ENCODE data around the gene TMED10.

Gene TMED10

DNA sequence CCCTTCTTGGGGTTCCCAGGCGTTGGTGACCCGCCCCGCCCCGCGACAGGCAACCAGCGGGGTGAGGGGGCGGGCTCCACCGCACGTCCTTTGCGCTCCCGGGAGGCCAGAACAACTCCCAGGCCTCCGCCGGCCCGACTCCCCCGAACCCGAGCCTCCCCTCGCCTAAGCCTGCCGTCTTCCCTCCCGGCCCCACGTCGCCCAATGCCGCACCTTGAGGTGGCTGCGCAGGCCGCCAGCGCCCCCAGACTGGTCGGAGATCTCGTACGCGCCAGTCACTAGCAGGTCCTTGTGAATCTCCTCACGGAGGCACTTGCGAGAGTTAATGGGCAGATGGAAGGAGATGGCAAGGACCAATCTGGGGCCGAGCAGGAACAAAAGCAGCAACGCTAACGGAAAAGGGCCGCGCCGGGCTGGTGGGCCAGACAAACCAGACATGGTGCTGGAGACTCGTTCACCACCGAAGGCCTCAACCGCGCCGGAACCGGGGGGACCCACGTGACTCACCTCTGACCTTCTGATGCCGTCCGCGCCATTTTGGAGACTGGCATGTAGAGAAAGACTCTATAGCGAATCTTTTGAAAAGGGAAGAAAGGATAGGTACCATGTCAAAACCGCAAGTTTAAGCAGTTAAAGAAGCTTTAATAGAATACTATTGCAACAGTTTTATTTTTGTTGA lies at the start of gene TMED10:
TSS of gene TMED10 (minus strand) at position 471 of the 679 bp plus-strand sequence. CDS start at position 438, 33 bp downstream.
- peak; percentile 91 to 92 for DNase-seq

DNA sequence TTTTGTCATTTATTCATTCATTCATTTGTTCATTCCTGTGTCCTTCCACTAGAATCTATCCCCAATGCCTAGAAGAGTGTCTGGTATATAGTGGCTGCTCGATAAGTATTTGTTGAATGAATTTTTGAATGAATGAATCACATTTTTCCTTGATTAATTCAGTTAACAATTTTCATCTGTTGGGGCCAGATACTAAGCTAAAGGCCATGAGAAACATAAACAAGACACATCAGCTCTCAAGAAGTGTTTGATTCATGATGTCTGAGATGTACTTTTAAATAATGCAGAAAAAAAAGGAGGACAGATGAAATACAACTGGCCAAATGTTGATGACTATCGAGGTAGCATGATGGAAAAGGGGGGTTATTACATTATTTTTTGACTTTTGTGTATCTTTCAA lies 48.1 kb upstream of the TMED10 start:
- no peak for DNase-seq

DNA sequence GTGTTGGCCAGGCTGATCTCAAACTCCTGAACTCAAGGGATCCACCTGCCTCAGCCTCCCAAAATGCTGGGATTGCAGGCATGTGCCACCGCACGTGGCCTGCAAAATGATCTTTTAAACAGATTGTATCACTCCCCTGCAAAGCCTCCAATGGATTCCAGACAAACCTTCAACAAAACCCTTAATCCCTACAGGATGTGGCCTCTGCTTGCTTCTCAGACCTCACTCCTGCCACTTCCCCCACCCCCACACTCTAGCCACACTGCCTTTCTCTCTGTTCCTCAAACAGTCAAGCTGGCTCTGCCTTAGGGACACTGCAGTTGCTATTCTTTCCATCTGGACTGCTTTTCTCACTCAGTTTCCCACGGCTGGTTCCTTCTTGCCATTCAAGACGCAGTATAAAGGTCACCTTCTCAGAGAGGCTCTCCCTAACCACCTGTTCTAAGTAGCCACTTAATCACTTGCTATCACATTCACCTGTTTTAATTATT lies 47.3 kb upstream of the TMED10 start:
- DNase-seq = peak in 1 of 2 donors; percentile 40

DNA sequence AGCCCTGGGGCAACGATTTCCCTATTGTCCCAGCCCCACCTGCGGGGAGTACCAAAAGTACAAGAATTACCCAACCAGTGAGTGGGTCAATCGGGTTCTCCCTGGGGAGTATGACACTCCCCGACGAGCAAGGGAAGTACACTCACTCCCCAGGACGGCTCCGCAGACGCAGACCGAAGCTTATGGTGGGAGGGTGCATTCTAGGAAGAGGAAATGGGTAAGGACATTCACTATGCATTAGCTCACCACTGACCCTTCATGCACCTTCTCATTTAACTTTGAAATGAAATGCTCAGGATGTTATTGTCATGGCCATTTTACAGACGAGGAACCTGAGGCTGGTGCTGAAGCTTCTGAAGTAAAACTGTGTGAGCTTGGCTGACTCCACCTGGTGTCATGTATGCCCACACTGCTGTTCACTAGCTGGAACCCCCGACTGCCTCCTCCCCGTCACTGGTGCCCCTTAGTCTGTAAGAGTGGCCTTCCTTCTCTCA lies 45.8 kb upstream of the TMED10 start:
- peak in 1 of 2 donors; percentile 74 for DNase-seq

DNA sequence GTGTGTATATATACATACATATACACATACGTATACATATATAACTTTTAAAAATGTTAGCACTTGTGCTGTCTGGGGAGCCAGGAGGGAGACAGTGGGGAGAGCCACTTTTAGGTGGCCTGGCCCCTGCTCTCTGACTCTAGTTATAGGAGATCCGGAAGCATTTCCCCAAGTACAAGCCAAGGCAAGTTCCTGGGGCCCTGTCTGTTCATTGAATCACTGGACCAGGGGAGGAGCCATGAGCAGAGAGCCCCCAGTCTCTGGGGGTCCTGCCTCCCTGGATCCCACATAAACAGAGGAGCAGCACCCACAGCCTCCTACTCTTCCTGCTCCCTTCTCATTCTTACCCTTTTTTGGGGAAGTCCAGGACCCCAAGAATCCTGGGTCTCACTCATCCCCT lies 45.4 kb upstream of the TMED10 start:
- no peak for DNase-seq

DNA sequence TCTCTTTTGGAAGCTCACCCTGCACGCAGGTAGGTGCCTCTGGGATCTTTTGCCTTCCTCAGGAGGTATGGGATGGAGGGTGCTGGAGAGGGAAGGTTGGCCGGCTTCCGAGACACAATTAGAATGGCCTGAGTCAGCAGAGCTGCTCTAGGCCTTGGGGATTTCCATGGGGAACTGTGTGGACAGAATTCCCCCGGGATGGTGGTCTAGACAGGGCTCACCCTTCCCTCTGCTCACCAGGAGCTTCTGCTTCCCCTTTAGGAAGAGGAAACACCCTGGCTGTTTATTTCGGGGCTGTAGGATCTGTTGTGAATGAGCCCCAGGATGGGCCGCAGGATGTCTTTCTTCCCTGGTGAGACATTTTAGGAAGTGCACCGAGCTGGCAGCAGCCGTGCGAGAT lies 43.7 kb upstream of the TMED10 start:
- no peak for DNase-seq

DNA sequence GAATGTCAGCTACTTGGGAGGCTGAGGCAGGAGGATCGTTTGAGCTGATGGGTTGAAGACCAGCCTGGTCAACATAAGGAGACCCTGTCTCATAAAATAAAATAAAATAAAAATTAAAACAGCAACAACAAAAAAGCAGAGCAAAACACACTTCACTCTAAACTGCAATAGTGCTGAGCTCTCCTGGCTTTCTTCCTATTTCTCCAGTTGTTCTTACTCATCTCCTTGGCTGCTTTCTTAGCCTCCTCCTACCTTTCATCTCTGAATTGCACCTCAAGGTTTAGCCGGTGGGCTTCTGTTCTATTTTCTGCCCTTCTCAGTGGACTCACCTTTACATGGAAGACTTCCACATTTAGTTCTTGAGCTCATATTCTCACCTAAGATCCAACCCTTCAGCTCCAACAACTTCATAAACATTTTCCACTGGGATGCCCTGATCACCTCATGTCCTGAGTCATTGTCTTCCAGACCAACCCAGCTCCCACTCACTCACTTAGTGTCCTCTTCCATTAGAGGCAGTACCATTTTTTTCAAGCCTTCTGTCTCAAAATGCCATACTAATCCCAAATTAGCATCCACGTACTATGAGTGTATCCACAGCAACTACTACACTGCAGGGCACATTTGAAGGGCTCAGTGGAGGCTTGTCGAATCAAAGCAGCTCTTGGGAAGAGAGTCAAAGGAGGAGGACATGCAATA lies 41.2 kb upstream of the TMED10 start:
- DNase-seq = no peak

DNA sequence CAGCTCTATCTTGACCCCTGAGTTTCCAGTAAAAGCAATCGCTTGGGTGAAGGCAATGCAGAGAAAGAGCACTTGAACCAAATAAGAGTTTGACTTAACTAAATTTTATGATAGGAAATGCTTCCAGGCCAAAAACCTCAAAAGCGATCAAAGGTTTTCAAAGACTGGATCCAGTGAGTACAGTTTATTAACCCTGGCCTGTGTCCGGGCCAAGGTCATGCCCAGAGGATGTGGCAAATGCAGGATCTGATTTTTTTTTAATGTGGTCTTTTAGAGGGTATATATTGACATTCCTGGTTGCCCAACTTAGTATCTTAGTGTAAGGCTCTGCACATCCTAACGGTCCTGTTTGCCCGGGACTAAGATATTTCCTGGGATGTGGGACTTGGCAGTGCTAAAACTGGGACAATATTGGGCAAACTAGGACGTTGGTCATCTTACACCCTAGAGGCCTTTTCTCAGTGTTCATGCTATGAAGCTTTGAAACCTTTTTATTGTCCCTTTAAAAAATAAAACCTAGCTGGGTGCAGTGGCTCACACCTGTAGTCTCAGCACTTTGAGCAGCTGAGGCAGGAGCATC lies 40.1 kb upstream of the TMED10 start:
- DNase-seq = no peak

DNA sequence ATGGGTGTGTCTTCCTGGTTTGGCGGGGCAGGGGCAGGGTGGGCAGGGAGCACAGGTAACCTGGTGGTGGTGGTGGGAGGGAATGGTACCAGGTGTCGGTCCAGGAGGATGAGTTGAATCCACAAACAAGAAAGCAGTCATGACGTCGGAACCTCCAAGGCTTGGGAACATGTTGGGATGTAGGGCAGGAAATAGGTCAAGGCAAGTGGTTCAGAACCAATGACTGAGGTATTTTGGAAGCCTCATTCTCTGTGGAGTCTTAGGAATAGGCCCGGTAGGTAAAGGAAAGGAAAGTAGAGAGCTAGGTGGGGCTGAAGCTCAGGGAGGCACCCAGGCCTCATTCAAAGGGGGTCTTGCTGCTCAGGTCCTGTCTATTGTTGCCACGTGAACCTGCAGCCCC lies 39.1 kb upstream of the TMED10 start:
- no peak for DNase-seq

DNA sequence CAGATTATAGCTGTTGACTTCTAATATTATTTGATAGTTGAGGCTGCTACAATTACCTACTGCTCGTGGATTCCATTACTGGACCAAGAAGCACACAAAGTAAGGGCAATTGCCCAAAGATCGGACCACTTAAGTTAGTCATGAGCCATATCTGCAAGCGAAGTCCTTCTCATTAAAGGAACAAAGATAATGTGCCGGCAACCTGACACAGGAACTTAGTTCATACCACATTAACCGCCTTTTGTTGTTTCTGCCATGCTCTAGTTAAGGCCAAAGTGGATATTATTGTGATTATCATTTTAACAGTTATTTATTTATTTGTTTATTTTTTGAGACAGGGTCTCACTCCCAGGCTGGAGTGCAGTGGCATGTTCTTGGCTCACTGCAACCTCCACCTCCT lies 38.1 kb upstream of the TMED10 start:
- no peak for DNase-seq

DNA sequence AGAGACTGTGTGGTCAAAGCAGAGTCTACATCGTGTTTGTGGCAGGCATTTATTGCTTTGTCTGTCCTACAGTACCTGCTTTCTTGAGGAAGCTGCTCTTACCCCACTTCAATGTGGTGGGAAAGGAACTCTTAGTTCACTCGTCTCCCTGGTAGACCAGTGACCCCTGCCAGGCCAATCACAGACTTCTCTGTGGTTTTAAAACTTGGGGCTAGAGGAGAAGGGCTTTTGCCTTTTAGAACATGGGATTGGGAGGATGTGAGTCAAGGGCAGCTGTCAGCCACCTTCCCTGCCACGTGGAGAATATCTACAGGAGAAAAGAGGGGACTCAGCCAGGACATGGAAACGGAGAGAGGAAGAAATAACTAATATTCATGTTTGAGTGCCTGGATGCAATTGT lies 36.8 kb upstream of the TMED10 start:
- DNase-seq = no peak

DNA sequence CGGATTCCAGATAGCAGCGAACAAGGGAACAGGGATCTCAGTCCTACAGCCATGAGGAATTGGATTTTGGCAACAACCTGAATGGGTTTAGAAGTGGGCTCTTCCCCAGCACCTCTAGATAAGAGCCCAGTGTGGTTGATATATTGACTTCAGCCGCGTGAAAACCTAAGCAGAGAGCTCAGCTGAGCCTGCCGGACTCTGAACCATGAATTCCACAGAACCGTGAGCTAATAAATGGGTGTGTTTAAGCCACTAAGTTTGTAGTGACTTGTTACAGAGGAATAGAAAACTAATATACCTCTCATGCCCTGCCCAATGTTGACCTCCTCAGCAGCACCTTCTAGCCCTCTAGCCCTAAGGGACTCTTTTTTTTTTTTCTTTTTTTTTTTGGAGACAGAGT lies 32.4 kb upstream of the TMED10 start:
- no peak for DNase-seq

DNA sequence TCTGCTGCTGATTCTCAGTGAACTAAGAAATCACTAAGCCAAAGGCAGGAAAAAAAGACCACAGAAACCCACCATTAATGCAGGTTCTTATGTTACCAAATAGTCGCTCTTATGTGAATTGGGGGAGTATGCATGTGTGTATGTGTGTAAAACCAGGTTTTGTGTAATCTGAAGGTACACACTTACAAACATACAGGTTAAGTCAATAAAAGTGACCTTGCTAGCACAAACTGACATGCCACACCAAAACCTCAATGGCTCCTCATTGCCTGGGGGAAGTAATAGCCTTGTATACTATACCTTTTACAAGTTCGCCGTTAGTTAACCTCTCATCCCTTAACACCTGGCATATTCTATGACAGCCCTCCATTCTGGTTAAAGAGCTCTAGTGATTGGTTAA lies 29.8 kb upstream of the TMED10 start:
- no peak for DNase-seq

DNA sequence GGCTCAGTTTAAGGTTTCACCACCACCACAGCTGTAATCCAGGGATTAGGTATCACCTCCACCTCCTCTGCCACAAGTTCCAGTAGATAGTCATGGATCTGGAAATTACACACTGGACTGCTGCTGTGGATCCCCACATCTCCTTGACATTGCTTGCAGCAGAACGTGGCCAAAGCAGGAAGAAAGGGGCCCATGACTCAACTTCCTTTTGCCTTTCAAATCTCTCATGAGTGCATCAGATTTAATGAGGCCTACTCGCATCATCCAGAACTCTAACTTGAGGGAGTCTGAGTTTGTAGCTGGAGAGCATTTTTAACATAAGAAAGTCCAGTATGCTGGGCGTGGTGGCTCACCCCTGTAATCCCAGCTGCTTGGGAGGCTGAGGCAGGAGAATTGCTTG lies 29.2 kb upstream of the TMED10 start:
- DNase-seq = peak in 1 of 2 donors; percentile 47

DNA sequence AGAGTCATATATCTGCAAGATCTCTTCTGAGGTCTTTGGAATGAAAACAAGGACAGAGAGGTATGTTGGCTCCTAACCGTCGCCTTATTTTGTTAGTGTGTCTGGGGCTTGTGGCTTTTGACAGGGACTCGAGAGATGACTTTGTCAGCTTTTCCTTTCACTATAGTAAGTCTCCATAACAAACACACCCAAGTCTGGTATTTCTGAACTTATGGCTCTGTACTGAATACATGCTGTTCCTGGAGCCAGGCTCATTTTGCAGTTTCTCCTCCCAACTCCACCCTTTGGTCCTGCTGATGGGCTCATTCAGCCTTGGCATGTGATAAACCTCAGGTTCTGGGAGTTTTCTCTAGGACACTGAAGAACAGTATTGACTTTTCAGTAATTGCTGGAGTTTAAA lies 27.7 kb upstream of the TMED10 start:
- no peak for DNase-seq

DNA sequence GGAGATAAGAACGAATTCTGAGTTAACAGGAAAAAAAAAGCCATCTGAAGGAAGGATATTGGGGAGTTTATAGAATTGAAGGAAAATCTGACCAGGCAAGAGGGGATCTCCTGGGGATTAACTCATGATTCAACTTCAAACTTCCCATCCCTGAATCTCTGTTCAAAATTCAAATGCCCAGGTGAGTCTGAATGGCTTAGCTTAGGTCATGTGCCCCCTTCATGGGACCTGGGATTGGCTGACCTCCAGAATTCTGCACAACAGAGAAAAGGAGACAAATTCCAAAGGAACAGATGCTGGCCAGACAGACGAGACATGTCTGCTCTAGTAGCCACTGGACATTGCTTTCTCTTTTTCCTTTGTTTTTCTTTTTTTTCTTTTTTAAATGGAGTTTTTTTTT lies 26.2 kb upstream of the TMED10 start:
- DNase-seq = no peak

DNA sequence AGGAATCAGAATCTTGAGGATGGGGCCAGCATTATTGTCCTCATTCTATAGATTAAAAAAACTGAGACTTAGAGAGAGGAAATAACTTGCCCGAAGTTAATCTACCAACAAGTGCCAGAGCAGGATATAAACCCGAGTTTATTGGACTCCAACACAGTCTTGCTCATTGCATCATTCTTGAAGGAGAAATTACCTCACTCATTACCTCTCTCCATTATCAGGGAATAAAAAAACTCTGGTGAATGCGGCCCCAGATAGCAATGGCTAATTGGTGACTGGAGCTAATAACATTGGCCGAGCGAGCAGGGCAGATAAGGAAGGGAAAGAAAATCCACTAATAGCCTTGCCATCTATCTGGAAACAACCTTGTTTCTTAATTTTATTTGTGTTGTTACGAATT lies 24.7 kb upstream of the TMED10 start:
- no peak for DNase-seq

DNA sequence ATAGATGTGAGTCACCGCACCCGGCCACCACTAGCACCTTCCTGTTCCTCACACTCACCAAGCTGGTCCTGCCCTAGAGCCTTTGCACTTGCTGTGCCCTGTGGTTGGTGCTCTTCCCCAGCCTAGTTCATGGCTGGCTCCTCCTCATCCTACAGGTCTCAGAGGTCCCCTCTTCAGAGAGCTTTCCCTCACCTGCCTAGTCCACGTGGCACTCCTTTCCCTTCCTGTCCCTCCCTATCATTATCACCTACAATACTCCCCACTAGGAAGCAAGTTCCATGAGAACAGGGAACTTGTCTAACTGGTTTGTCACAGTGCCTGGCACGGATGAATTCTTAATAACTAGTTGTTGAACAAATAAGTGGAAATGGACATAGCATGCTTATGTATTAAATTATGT lies 24.0 kb upstream of the TMED10 start:
- no peak for DNase-seq

DNA sequence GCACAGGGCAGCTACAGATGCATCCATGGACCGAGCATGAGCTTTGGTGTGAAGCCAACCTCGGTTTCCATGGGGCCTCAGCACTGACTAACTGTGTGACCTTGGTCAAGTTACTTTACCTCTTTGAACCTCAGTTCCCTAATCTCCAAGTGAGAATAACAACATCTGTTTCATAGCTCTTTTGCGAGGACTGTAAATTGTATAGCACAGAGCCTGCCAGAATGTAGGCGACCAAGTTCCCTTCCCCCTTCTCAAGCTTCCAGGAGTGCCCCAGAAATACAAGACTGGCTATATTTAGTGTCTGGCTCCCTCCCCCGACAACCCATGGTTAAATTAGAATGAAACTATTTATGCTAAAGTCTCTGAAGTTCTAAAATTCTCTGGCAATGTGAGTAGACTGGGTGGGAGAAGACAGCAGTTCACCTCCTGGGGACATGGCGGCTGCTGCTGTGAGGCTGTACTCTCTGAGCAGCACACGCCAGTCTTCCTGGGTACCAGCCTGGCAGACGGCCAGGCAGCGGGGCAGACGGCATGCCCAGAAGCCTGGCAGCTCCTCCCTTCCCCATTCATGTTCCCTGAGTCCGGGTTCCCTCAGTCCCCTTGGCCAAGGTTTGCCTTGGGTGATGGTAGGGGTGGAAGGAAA lies 22.0 kb upstream of the TMED10 start:
- DNase-seq = no peak

DNA sequence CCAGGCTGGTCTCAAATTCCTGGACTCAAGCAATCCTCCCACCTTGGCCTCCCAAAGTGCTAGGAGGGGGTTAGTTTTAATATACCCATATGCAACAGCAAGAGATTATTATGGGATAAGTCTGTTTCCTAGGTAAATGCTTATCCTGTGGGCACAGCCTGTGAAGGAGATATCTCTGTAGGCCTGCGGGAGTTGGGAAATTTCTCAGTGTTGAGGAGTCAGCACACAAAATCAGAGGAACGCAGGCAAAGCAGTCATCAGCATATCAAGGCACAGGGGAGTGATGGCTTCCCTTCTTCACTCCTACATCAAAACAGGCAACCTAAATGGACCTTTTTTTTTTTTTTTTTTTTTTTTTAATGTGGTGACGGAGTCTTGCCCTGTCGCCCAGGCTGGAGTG lies 20.9 kb upstream of the TMED10 start:
- no peak for DNase-seq

DNA sequence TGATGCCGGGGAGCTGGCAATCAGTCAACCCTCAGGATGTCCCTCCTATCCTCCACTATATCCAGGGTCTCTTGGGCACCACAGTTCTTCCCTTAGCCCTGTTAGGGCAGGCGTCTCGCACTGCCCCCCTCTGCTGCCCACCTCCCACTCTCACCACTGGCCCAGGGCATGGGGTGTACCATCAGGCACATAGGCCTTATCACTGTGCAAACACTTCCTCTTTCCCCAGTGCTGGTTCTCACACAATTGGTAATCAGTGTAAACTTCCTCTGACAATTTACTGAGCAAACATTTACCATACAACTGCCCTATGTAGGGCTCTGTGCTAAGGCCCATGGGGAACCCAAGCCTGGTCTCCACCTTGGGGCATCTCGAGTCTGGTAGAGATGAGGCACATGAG lies 20.1 kb upstream of the TMED10 start:
- DNase-seq = peak in 1 of 2 donors; percentile 7

DNA sequence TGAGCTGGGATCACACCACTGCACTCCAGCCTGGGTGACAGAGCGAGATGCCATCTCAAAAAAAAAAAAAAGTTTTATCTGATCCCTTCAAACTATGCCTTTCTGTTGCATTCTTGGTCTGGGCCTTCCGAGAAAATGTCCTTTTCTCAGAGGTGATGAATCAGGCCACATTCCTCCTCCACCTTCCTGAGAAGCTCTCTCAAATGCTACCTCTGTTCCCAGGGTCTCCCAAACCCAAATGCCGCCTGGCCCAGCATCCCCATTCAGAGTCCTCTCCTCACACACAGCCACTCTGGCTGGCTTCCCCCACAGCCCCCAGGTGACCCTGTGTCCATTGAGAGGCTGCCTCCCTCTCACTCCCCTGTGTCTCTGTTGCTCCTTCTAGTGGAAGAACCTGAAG lies 19.7 kb upstream of the TMED10 start:
- DNase-seq = no peak

DNA sequence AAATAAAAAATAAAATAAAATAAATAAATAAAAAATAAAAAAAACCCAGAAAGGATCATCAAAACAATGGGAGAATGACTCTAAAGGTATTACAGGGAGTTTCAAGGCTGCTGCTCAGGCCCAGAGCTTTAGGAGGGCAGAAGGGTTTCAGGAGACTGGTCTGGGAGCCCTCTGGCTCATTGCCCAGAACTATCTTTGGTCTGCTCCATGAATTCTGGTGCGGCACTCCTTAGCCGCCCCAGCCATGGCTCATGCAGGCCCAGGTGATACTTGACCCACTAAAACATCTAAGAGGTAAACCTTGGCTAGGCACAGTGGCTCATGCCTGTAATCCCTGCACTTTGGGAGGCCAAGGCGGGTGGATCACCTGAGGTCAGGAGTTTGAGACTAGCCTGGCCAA lies 14.7 kb upstream of the TMED10 start:
- DNase-seq = no peak

DNA sequence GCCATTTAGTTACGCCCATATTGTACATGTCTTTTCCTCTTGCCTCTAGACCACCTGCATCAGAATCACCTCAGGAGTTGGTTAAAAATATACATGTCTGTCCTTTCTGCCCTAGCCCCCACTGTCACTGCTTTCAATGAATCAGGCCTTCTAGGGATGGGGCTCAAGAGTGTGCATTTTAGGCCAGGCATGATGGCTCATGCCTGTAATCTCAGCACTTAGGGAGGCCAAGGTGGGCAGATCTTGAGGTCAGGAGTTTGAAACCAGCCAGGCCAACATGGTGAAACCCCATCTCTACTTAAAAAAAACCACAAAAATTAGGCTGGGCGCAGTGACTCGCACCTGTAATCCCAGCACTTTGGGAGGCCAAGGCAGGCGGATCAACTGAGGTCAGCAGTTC lies 13.6 kb upstream of the TMED10 start:
- DNase-seq = no peak

Data from CD4-positive, alpha-beta T cell treated with Interleukin-1 beta for 1 hour (primary cell).